HG03342 (cell line): ENCODE data around the gene NLK.
A peak's percentile ranks its signal among the peaks of the same experiment; 100 is the strongest.

ENCODE experiments used
- ATAC-seq: cut with Tn5 transposase; IDR thresholded peaks from one replicate; pipeline ENCODE4 v1.9.1; 2021; ENCODE audit warnings: mild to moderate bottlenecking, moderate library complexity; ENCODE audit not compliant: unreplicated experiment

NLK gene

DNA sequence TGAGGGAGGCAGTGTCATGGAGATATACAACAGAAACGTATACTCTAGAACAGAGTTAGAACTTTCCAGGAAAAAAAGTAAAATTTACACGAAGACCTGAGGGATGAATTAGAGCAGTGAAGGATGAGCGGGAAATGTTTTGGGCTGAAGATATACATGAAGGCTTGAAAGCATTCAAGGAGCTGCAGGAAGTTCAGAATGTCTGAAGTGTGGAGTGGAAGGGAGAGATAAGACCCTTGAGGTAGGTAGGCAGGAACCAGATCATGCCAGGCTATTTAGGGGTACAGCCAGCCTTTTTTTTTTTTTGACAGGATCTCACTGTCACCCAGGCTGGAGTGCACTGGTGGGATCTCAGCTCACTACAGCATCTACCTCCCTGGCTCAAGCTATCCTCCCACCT, 3.2 kb upstream of the NLK start:
- no peak for ATAC-seq

DNA sequence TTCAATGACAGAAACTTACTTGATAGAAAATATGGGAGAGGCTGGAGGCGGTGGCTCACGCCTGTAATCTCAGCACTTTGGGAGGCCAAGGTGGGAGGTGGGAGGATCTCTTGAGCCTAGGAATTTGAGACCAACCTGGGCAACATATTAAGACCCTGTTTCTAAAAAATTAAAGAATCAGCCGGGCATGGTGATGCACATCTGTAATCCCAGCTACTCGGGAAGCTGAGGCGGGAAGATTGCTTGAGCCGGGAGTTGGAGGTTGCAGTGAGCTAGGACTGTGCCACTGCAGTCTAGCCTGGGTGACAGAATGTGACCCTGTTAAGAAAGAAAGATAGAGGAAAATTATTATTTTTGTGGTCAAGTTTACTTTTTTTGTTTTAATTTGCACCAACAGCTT, 2.1 kb upstream of the NLK start:
- ATAC-seq = no peak

DNA sequence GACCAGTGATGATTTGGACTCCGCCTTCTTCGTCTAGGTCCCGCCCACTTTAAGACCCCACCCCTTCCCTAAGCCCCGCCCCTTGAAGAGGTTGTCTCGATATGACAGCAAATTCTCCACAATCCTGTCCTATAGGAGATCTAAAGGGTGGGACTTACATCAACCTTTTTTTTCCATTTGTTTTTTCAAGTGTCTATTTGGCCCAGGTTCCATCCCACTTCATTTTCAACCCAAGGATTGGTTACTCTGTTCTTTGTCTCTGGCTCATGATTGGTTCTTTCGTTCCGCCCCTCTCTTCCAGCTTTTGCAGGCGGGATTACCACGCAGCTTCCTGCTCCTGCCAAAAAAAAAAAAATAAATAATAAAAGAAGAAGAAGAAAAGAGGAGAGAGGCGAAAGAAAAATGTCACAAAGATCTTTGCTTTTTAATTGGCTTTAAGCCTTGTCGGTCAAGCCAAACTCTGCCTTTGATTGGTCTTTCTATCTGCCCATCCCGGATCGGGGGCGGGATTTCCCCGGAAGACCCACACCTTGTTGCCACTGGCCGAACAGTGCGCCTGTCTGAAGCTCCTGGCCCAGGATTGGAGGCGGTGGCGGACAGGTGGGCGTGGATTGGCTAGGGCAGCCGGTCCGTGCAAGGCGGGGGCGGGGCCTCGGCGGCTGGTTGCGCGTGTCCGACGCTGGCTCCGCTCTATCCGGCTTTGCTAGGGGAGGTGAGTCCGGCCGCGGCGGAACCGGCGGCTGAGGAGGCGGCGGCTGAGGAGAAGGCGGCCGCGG, 1.2 kb upstream of the NLK start:
- ATAC-seq = peak; percentile 87

DNA sequence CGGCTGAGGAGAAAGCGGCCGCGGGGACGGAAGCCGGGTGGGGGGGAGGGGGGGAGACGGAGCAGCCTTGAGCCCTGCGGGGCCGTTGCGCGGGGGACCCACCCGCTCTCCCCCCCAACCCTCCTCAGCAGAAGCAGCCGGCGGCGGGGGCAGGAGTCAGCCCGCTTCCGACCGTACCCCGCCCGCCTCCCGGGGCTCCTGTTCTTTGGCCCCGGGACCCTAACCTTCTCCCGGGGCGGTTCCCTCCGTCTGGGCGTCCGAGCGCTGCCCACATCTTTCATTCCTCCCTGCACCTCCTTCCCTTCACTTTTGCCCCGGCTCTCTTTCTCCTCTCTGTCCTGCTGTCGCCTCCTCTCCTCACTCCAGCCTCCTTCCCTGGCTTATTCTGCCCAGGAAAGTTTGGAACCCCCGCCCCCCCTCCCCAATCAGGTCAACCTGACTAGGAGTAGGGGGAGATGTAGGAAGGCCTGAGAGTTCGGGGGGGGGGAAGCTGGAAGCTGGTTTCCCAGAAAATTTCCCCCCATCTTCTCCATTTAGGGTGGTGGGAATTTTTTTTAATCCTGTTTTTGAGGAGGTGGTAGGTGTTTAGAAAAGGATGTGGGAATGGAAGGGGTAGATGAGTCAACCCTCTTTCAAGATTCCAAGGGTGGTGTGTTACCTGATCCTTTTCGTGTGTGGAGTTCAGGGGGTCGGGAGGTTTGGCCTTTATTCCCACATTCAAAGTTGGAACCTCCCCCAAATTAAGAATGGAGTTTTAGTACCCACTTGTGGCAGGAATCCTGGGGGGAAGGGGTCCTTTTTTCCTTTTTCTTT, 427 bp upstream of the NLK start:
- peak; percentile 13 for ATAC-seq

DNA sequence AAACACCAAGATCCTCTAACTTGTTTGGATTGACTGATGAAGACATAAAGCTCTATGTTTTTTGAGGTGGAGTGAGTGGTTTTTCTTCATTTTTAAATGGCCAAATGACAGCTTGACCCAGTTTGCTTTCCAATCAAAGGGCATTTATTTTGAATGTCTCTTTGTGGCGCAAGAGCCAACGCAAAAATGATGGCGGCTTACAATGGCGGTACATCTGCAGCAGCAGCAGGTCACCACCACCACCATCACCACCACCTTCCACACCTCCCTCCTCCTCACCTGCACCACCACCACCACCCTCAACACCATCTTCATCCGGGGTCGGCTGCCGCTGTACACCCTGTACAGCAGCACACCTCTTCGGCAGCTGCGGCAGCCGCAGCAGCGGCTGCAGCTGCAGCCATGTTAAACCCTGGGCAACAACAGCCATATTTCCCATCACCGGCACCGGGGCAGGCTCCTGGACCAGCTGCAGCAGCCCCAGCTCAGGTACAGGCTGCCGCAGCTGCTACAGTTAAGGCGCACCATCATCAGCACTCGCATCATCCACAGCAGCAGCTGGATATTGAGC, 329 bp downstream of the NLK start:
- ATAC-seq = no peak

GRCh38 chr17:28043296-28043695, 819 bp downstream of the NLK start:
- ATAC-seq = no peak

DNA sequence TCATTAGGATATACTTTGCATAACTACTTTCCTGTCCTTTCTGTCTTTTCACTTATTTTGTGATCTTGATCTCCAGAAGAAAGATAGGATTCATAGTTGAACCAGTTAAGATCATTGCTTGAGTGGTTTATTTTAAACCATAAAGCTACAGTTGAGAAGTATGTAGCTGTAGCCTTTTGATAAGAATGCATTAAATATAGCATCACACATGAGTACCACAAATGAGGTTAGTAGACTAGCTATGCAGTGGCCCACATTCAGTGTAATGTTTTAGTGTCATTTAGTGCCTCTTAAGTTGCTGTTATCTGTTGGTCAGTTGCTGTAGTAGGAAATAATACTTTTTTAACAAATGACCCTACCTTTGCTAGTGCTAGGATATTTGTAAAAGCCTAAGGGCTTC, 1.3 kb downstream of the NLK start:
- ATAC-seq = no peak

DNA sequence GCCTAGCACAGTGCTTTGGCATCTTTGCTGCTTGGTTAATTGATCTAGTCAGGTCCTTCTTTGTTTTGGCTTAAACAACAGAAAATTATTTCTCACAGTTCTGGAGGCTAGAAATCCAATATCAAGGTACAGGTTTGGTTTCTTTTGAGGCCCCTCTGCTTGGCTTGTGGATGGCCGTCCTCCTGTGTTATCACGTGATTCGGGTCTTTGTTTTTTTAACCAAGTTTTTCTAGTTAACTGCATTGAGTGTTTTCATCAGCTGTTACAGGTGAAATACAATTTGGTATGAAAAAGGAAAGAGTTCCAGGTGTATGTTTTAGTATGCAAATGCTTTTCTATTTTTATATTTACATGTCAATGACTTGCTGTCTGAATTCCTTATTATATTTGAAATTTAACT, 2.8 kb downstream of the NLK start:
- ATAC-seq = no peak

DNA sequence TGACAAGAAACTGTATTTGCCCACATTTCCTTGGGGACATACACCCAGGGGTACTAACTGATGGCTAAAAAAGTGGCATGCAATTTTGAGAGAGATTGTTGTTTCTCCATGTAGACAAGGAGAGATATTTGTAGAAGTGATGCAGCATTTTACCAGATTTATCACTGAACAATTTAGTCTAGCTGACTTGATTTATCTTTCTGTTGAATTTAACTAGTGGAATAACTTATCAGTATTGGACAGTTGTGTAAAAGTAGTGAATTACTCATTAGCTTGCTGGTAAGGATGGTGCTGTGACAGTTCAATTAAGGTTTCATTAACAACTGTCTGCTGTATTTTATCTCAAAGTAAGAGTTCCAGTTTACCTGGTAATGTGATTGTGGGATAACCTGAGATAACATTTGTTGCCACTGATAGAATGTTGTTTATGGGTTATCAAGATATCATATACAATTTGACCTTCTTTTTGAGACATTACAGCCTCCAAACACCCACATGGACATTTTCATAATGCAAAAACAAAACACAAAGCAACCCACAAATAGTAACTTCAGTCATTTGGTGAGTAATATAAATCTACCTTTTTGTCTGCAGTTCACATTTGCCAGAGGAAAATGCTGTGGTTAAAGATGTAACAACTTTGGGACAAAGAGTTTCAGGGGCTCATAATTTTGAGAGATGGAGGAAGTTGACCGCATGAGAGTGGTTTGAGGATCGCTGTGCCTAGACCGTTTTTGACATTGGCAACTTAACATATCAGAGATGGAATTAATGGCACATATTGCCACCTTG, 3.8 kb downstream of the NLK start:
- no peak for ATAC-seq

DNA sequence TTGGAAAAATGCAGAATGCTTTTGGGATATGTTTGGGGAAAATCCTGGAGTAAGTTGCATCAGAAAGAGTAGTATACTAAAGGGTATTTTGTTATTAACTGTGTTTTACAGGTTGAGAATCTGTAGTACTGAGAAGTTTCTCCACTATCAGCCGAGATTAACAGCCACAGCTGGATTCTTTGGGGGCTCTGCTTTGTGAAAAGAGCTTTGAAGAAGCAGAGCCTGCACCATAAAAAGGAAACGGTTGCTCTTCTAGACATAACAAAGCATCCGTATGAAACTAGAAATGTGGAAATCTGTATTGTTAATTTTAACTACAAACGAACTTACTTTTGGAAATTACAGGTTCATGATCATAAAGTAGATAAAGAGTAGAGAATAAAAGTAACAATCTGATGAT, 5.3 kb downstream of the NLK start:
- no peak for ATAC-seq

- ATAC-seq = no peak
These were observed 6.6 kb downstream of the NLK start for GRCh38 chr17:28049071-28049470.

- ATAC-seq = no peak
These were observed 10.7 kb downstream of the NLK start for GRCh38 chr17:28053044-28053670.

DNA sequence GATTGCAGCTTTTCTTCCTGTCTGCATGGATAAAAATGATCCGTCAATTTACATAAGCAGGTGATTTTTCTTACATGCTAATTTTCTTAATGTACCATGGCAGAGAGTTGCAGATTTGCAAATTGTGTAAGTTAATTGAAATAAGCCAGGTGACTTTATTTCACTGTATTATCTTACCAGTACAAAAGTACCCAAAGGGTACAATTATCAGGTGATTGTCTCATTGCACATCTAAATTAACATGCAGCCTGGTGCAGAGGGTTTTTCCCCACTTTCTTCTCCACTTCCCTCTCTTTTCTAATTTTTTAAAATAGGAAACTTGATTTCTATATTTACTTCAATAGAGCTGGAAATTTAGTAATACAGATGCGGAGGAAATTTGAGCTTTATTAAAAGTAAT, 11.2 kb downstream of the NLK start:
- ATAC-seq = no peak

DNA sequence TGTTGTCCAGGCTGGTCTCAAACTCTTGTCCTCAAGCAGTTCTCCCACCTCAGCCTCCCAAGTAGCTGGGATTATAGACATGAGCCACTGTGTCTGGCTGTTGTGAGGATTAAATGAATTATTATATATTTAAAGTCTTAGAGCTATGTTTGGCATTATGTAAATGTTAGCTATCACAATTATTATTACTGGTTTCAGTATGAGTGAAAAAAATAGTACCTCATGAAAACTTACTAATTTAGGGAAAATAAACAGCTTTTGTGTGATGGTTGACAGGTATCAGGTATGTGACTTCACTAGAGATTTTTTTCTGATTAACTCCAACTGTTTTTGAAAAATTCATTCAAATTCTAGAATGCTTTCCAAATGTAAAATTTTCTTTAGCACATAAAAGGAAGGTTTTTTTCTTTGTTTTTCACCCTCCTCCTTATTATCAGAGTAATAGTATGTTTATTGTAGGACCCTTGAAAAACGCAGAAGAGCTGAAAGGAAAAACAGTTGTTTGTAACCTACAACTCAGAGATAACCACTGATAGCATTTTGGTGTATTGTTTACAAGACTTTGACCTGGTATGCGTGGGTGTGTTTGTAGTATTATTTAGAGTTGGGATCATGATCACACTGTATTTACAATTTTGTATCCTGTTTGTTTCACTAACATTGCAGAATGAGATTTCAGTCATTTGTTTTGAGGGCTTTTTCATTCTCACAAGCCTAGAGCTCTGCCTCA, 13.2 kb downstream of the NLK start:
- ATAC-seq = no peak

- no peak for ATAC-seq
These were observed 13.8 kb downstream of the NLK start for GRCh38 chr17:28056276-28056620.

DNA sequence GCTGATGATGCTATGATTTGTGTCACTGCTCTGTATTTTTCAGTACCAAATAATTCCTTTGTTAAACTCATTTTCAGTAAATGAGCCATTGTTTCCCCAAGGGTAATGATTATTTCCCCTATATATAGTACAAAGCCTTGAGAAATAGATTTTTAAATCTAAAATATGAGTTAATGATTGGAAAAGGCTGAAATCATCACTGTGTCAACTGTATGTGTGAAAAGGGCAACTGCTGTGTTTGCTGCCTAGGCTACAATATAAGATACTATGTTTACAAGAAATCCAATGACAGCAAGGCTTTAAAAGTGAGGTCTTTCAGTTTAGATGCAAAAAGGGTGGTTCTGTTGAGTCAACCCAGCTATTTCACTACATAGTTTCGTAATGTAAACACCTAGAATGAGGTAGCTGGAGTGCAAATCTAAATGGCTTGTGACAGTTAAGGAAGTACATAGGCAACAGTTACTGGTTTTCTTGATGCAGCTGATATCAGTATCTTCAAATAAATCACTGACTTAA, 15.3 kb downstream of the NLK start:
- ATAC-seq = peak; percentile 86

GRCh38 chr17:28059675-28060074, 17.2 kb downstream of the NLK start:
- no peak for ATAC-seq

- ATAC-seq = no peak
These were observed 23.2 kb downstream of the NLK start for GRCh38 chr17:28065706-28066105.

DNA sequence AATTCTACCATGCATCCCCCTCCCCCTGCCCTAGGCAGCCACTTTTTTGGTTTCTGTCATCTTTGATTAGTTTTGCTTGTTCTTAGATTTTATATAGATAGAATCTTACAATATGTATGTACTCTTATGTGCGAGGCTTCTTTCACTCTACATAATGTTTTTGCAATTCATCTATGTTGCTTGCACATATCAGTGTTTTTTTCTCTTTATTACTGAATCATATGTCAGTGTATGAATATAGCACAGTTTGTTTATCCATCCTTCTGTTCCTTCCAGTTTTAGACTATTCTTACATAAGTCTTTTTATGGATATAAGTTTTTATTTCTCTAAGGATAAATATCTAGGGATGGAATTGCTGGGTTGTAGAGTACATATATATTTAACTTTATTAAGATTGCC, 26.6 kb downstream of the NLK start:
- no peak for ATAC-seq

GRCh38 chr17:28071179-28071578, 28.7 kb downstream of the NLK start:
- ATAC-seq = no peak
